HG02840 (cell line): Measurements from ENCODE around the gene VPS37C.
A peak's percentile ranks its signal among the peaks of the same experiment; 100 is the strongest.

ENCODE experiments used
- ATAC-seq: cut with Tn5 transposase; IDR thresholded peaks from one replicate; pipeline ENCODE4 v1.9.1; 2021; ENCODE audit warnings: mild to moderate bottlenecking, moderate library complexity, moderate number of reproducible peaks; ENCODE audit not compliant: unreplicated experiment, low FRiP score

The VPS37C gene

DNA sequence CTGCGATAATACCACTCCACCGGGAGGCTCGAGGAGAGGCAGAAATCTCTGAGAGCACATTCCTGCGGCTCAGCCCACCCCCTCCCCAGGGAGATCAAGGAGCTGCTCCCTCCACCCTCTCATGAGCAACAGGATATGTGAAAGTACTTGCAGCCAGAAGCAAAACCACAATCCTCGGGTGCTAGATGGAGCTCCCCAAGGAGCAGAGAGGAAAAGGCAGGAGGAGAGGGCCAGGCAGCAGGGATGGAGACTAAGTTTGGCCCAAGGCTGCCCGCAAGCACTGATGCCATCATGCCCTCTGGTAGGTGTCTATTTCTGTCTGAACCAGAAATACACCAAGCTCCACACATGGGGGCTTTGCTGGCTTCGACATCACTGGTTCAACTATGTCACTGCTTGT is 22.3 kb downstream of the VPS37C start:
- no peak for ATAC-seq

DNA sequence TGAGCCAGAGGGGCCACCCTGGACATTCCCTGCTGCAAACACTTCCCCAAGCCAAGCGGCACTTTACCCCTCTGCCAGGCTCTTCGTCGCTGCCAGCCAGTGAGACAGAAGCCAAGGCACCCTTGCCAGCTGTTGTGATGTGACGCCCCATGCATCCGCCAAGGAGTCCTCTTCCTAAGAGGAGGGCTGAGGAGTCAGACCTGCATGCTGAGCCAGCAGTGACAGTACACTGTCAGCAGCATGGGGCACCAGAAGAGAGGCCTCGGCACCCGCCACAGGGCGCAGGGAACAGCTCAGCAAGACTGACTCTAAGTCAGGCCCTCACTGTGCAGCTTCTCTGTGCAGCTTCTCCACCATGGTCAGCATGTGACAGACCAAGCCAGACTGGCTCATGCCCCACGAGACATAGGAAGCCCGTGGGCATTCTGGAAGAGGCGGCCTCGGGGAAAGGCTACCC is 26.4 kb downstream of the VPS37C start:
- ATAC-seq, result no peak

DNA sequence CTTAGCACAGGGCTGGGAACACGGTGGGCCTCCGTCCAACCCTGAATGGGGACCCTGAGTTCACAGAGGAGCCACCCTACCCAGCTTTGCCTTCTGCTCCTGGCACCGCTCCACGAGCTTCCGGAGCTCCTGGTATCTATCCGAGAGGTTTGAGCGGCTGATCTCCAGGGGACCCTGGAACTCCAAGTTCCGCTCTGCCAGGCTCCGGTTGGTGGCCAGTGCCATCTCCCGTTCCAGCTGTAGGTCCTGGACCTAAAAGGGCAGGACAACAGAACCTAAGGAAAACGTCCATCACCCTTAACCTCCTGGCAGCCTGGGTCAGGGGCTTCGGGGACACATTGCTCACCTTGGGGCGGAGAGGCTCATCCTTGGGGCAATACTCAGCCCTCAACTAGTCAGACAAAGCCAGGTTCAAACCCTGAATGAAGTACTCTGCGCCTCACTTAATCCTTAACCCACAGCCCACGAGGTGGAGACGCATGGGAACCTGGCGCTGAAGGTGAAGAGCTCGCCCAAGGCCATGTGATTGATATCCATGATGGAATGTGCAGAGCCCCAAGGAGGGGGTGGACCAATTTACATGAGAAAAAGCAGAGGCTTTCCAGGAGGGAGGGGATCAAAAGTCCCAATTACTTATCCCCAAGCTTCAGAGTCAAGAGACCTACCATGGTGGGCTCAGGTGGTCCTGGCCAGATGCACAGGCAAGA is 27.1 kb downstream of the VPS37C start:
- ATAC-seq, result no peak

DNA sequence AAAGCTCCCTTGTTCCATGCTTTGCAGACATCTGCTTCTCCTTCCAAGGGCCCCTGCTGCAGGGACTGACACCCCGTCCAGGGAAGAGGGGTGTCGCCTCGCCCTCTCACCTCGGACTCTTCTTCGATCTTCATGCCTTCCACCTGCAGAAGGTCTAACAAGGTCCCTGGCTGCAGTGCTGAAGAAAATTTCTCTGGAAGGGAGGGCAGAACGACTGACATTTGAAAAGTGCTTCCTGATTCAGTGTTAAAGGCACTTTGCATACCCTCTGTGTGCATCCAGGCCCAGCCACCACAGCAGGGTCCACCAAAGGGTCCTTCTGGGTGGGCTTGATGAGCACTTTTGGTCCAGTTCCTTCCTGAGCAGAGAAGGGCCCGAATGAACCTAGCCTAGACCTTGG is 28.1 kb downstream of the VPS37C start:
- no peak for ATAC-seq

DNA sequence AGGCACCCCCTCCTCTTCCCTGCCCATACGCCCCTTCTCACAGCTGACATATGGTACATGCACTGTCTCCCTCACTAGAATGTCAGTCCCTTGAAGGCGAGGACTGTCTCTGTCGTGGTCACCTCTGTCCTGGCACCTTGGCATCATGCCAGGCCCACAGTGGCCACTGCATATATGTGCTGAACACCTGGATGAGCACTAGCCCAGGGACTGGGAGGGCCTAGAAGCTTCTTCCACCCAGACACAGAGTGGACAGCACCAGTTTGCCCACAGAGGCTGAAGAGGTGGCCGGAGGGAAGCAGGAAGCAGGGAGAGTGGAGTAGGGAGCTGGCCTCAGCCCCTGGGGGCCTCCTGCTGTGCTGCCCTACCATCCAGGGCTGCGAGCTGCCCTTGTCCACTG is 28.6 kb downstream of the VPS37C start:
- ATAC-seq, result no peak

DNA sequence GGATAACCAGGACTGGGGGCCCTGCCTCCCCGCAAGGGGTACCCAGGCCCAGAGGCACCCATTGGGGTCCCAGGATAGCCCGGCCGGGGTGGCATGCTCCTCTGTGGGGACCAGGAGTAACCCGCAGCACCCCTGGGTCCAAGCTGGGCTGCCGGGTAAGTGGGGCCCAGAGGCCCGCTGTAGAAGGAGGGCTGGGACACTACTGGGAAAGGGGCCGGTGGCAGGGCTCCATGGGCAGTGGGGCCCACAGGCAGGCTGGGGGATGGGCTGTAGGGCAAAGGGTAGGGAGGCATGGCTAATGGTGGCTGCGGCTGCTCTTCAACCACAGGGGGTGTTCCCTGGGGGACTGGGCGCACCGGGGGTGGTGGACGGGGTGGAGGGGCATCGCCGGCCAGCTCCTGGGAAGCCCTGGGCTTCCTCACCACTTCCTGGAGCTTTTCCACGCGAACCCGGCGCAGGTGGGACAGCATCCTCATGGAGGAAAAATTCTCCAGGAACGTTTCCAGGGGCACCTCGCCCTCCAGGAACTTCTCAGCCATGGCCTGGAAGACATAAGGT is 29.1 kb downstream of the VPS37C start:
- no peak for ATAC-seq

DNA sequence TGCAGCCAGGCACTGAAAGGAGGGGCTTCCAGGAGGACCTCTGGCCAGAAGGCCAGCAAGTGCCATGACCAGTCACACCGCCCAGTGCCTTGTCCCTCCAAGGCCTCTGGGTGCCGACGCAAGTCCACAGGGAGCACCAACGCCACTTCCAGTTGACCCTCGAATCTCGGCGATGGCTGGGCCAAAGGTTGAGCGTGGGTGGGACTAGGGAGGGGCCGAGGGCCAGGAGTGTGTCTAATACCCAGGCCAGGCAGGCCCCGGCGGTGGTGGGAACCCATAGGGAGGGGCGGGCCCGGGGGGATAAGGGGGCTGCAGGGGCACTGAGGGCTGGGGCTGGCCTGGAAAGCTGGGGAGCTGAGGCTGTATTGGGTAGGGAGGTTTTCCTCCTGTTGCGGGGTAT is 29.6 kb downstream of the VPS37C start:
- no peak for ATAC-seq

DNA sequence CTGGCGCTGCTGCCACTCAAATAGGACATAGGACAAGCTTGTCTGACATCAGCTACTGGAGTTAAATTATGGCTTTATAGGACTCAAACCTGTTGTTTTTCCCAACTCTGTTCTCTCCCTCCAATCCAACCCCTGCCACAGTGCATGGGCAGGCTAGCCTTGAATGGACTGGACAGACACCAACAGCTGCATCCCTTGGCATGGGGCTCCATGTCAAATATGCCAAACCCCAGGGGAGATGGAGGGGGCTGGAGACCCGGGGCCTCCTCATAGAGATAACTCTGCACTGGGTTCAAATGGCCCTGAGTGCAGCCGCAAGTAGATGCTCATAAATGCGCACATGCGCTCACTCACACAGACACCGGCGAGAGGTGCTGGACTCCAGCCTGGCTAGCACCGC is 30.0 kb downstream of the VPS37C start:
- ATAC-seq, result no peak

DNA sequence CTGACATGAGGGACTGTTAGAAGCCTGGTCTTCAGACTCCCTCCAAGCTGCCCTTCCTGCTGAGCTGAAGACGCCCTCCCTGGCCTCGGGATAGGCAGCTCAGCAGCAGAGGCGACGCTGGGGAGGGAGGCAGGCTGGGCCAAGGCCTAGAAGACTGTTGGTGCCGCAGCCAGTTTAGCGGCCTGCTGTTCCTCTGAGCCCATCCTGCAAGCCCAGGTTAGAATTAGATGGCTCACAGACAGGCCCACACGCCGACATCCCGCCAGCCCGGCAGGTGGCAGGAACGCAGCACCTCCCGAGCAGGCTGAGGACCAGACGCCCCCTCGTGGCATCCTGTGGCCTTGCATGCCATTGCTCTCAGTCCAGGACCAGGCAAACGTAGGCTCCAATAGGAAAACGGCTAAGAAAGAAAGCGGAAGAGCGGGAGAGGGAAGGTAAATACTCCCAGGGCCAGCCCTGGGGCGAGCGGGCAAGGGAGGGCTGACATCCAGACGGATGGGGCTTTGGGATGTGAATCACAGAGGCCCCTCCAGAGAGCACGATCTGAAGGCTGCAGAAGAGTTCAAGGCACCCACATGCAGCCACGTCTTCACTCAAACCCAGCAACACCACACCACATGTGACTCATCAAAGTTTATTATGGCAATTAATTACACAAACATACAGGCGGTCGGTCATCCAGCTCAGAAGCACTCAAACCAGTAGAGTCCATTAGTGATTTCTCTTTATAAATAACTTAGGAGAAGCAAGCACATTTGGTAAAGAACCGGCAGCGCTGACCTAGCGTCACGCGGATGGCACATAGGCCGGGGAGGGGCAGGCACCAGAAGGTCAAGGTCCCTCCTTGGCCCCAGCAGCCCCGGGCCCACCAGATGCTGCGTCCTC is 31.3 kb downstream of the VPS37C start:
- ATAC-seq, result peak; percentile 79

DNA sequence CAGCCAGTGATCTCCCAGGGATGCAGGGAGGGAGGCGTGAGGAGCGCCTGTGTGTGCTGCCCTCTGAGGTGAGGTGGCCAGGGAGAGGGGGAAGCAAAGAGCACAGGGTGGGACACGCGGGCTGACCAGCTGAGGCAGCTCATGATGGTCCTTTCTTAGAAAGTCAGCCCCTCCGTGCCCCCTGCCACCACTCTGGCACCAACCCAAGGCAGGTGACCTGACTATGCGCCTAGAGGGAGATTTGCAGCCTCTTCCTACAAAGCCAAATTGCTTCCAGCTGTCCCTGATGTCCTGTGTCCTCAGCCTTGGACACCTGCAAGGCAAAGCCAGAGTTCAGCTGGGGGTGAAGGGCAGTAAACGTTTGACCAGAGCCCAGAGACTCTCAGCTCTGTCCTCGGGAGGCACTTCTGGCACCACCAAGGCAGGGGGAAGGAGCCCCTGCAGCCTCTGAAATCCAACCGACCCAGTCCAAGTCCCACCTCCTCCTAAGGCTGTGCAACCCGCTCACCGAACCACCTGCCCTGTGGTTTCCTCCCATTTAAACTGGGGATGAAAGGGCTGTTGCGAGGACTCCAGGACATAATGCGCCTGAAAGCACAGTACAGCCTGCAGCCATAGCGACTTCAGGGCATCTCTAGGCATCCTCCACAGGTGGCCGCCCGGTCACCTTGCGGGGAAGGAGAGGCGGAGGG is 32.1 kb downstream of the VPS37C start:
- no peak for ATAC-seq

DNA sequence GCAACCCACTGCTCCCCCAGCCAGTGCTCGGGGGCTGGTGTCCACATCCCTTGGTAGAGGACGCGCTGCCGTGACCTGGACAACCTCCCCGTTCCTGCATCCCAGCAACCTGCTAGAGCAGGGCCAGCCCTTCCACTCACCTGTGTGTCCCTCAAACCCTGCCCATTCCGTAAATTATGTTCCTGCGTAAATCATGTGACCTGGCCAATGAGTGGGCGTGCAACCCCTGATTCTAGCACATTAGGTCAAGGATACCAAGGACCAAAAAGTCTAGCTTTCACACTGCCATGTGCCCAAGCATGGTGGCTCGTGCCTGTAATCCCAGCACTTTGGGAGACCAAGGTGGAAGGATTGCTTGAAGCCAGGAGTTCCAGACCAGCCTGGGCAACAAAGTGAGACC is 33.2 kb downstream of the VPS37C start:
- no peak for ATAC-seq

DNA sequence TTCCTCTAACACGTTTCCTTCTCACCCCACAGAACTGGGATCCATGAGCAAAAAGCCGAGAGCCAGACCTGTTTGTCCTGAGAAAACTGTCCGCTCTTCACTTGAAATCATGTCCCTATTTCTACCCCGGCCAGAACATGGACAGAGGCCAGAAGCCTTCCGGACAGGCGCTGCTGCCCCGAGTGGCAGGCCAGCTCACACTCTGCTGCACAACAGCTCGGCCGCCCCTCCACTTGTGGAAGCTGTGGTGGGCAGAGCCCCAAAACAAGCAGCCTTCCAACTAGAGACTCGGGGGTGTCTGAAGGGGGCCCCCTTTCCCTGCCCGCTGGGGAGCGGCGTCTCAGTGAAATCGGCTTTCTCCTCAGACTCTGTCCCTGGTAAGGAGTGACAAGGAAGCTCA is 35.0 kb downstream of the VPS37C start:
- ATAC-seq, result no peak

DNA sequence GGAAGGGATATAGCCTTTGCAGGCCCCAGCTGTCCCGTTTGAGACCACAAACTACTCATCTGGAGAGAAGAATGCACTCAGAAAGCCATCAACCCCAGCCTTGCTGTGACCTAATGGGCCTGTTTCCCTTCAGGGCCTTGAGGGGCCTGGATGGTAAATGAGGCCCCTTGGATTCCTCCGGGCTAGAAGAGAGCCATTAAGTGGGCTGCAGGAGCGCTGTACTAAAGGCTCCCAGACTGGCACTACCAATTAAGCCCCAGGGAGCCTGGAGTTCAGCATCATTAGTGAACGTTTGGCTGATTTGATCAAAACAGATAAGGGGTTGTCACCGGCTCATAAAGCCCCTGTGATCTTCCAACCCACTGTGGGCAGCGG is 35.9 kb downstream of the VPS37C start:
- ATAC-seq, result no peak

DNA sequence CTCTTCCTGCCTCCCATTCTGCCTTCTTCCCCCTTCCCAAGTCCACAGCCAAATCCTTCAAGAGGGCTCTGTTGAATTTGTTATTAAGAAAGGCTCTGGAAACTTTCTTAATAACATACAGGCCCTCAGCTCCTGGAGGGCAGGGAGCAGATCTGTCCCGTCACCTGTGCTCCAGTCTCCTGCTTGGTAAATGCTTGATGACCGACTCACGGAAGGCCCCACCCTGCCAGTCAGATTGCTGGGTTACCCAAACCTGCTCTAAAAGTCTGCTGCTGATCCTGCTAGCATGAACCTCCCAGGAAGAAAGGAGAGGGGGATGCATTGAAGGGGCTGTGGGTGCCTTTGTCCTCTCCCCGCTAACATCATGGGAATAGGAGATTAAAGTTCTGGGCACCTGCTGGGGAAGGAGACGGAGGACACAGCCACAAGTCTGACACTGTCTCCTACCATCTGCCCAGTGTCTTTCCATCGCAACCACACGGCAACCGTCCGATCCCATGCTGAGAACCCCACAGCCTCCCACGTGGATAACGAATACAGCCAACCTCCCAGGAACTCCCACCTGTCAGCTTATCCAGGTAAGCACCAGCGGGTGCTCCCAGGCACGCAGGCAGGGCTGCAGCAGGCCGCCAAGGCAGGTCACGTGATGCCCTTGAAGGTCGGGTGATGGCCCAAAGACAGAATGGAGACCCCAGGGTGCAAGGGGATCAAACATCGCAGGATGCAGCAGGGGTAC is 36.5 kb downstream of the VPS37C start:
- no peak for ATAC-seq

DNA sequence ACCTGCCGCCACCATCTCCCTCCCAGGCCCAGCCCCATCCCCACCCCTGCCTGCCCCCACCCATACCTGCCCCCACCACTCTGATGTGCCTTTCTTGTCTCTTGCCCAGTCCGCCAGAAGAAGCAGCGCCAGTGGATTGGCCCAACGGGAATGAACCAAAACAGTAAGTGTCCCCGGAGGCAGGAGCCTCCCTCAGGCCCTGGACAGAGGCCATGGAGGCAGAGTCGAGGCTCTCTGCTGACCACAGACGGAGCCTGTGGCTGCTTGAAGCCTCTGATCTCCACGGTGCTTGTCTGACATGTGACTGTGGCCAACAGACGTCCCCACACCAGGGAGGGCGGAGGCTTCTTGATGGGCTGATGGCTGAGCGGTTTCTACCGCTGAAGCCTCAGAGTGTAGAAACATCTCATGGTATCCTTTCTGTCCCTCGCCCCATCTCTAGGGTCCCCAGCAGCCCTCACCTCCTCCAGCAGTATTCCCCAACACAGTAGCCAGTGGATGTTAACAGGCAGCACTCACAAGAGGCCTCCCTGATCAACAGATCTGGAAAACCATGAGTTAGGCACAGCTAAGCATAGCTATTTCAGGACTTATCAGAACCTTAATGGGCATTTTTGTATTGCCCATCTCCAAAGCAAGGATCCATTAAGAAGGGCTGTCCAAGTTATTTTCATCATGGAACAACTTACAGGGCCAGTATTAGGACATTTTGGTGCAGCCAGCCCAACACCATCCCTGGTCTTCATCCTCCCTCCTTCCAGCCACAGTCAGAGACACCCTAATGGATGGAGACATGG is 37.3 kb downstream of the VPS37C start:
- ATAC-seq, result no peak

DNA sequence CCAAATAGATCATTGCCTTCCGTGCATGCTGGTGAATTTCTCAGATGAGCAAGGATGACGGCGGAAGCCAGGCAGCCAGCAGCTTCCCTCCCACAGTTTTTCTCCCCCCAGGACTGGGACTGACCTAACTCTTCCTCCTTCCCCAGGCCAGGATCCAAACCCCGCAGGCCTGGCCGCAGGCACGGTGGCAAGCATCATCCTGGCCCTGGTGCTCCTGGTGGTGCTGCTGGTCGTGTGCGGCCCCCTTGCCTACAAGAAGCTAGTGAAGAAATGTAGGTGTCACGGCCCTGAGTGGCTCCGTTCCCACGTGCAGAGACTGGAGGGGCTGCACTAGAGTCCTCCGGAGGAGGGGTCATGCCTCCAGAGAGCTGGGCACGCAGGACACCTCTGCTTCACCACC is 38.5 kb downstream of the VPS37C start:
- ATAC-seq, result no peak

DNA sequence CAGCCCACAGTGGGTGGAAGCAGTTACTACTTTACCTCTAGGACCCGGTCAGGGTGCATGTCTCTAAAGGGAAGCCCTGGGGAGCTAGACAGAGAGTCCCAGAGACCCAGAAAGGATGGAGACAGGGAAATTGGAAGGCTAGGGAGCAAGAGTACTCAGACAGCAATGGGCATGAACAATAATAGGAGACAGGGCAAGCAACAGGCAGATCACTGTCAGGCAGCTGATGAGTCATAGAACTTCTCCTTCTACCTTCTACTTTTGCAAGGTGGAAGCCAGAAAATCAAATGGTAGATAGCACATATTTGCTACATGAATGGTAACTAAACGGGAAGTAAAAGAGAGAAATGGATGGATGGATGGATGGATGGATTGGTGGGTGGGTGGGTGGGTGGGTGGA is 39.3 kb downstream of the VPS37C start:
- no peak for ATAC-seq

DNA sequence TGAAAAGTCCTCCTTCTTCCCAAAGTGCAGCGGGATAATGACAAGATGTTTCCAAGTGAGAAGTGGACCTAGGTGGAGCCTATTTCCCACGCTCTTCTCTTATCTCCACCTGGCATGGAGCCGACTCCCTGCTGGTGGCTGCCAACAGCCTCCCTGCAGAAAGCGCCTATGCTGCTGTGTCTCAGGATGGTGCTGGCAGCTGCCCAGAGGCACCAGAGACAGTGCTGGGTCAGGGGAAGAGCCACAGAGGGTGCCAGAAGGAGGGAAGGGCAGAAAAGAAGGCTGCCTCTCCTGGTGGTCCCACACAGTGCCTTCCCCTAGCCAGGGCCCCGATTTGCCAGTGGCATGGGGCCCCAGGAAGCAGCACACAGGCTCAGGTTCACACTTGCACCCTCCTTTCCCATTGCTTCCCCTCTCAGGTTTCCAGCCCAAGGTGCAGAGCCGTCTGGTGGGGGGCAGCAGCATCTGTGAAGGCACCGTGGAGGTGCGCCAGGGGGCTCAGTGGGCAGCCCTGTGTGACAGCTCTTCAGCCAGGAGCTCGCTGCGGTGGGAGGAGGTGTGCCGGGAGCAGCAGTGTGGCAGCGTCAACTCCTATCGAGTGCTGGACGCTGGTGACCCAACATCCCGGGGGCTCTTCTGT is 39.9 kb downstream of the VPS37C start:
- ATAC-seq, result no peak

DNA sequence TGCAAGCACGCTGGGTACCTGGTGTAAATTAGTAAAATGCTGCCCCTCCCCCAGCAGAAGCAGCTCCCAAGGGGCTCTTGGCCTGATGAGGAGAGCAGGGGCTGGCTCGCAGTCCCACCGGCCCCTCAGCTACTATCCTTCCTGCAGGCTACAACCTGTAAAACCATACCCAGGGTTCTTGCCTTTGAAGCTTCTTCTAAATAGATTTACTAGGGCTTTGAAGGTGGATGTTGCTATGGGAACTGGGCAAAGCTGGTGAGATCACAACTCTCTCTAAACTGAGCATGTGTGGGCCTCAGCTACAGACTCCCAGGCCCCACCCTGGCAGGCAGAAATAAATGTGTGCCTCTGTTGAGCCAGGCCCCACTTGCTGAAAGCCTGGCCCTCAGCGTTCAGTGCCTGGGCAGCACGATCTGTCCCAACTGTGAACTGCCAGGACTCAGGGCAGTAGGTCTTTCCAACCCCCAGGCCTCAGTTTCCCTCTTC is 40.5 kb downstream of the VPS37C start:
- ATAC-seq, result no peak
